H1 (cell line): ENCODE results near the gene RENBP. TPM values are rescaled to one million over a fixed set of nuclear protein-coding genes. Genes with fewer than 3 reads are reported as not detected.

Experiments used
- ASH2L ChIP-seq: fragments of 200-600, 300-600 bp; sonication (generic); IDR thresholded peaks from one replicate; pipeline ENCODE4 v1.7.1; 2017; ENCODE audit warnings: low read length
- BACH1 ChIP-seq: IDR thresholded peaks from 2 replicates; pipeline ENCODE4 v1.6.1; 2012; ENCODE audit warnings: low read length, improper control_type of control experiment
- BCL11A ChIP-seq, 2 experiments: IDR thresholded peaks; one replicate each; pipeline ENCODE4 v1.6.1; 2011; ENCODE audit warnings: low read depth in 2 of 2, low read length in 2 of 2, mild to moderate bottlenecking in 2 of 2
- BRCA1 ChIP-seq: IDR thresholded peaks from 2 replicates; pipeline ENCODE4 v1.6.1; 2012; ENCODE audit warnings: low read depth, low read length, improper control_type of control experiment
- CBX8 ChIP-seq: fragments of 300-800, 300-1000 bp; sonication (generic); IDR thresholded peaks from 2 replicates; pipeline ENCODE4 v1.7.1; 2016; ENCODE audit warnings: low read depth, low read length, borderline replicate concordance
- CHD2 ChIP-seq: IDR thresholded peaks from 2 replicates; pipeline ENCODE4 v1.6.1; 2012; ENCODE audit warnings: low read length, improper control_type of control experiment
- E2F6 ChIP-seq: IDR thresholded peaks from 2 replicates; pipeline ENCODE4 v1.6.1; 2012; ENCODE audit warnings: inconsistent platforms
- EGR1 ChIP-seq: IDR thresholded peaks from 2 replicates; pipeline ENCODE4 v1.6.1; 2011; ENCODE audit warnings: low read depth, low read length, borderline replicate concordance
- FOSL1 ChIP-seq: IDR thresholded peaks from 2 replicates; pipeline ENCODE4 v1.6.1; 2011; ENCODE audit warnings: mild to moderate bottlenecking, low read depth, low read length, moderate library complexity; ENCODE audit not compliant: insufficient read depth
- GABPA ChIP-seq: IDR thresholded peaks from 2 replicates; pipeline ENCODE4 v1.6.1; 2011; ENCODE audit warnings: mild to moderate bottlenecking, low read length, moderate library complexity, borderline replicate concordance; ENCODE audit not compliant: insufficient read depth
- HDAC6 ChIP-seq: IDR thresholded peaks from one replicate; pipeline ENCODE4 v1.7.1; 2012; ENCODE audit warnings: low read depth, mild to moderate bottlenecking, inconsistent platforms, low read length, moderate library complexity
- JUN ChIP-seq: IDR thresholded peaks from 2 replicates; pipeline ENCODE4 v1.6.1; 2011; ENCODE audit warnings: low read depth, mild to moderate bottlenecking, improper control_type of control experiment, low read length
- JUND ChIP-seq: IDR thresholded peaks from 2 replicates; pipeline ENCODE4 v1.6.1; 2011; ENCODE audit warnings: mild to moderate bottlenecking, improper control_type of control experiment, low read length
- KDM4A ChIP-seq: IDR thresholded peaks from one replicate; pipeline ENCODE4 v1.7.1; 2012; ENCODE audit warnings: low read depth, mild to moderate bottlenecking, moderate library complexity, low read length, inconsistent platforms; ENCODE audit not compliant: severe bottlenecking
- KDM5A ChIP-seq: fragments of 200-600 bp; IDR thresholded peaks from 2 replicates; pipeline ENCODE4 v1.7.1; 2012; ENCODE audit warnings: mild to moderate bottlenecking, low read length, inconsistent platforms, mixed read lengths
- MAX ChIP-seq: IDR thresholded peaks from 2 replicates; pipeline ENCODE4 v1.6.1; 2012; ENCODE audit warnings: inconsistent platforms
- NANOG ChIP-seq: IDR thresholded peaks from 2 replicates; pipeline ENCODE4 v1.6.1; 2011; ENCODE audit warnings: low read length, low read depth, mild to moderate bottlenecking, inconsistent platforms; ENCODE audit not compliant: insufficient read depth, poor library complexity, severe bottlenecking
- PHF8 ChIP-seq: fragments of 200-600 bp; sonication (generic); conservative IDR thresholded peaks from 2 replicates; pipeline ENCODE4 v1.7.1; 2012; ENCODE audit warnings: low read depth, mild to moderate bottlenecking, inconsistent platforms, low read length, moderate library complexity
- RNF2 ChIP-seq: fragments of 200-900, 300-1000 bp; sonication (generic); IDR thresholded peaks from 2 replicates; pipeline ENCODE4 v1.7.1; 2016; ENCODE audit warnings: borderline replicate concordance, low read depth, mild to moderate bottlenecking, antibody characterized with exemption, low read length; ENCODE audit not compliant: poor library complexity, severe bottlenecking; ENCODE audit errors: missing control alignments
- SAP30 ChIP-seq: fragments of 300-600 bp; sonication (generic); IDR thresholded peaks from 2 replicates; pipeline ENCODE4 v1.7.1; 2012; ENCODE audit warnings: low read length, moderate library complexity, mild to moderate bottlenecking, inconsistent platforms; ENCODE audit not compliant: insufficient read depth, insufficient replicate concordance
- SIRT6 ChIP-seq: IDR thresholded peaks from one replicate; pipeline ENCODE4 v1.7.1; 2012; ENCODE audit warnings: low read length, inconsistent platforms
- SIX5 ChIP-seq: IDR thresholded peaks from 2 replicates; pipeline ENCODE4 v1.6.1; 2011; ENCODE audit warnings: mild to moderate bottlenecking, low read depth, low read length
- SP4 ChIP-seq: IDR thresholded peaks from 2 replicates; pipeline ENCODE4 v1.6.1; 2012; ENCODE audit warnings: low read length, inconsistent platforms
- ZNF274 ChIP-seq: IDR thresholded peaks from 2 replicates; pipeline ENCODE4 v1.7.0; 2012; ENCODE audit warnings: low read length, borderline replicate concordance; ENCODE audit errors: extremely low read depth
- polyA plus RNA-seq, 7 experiments: library from polyadenylated mRNA; depleted of rRNA in 3 of 7; stranded (reverse) in 5 of 7; unstranded in 2 of 7; fragments of >200 nt in 5 of 7; fragments of 200-250 nt in 2 of 7; gene quantifications; 1 replicate in 5 of 7; 2 replicates in 1 of 7; 4 replicates in 1 of 7; pipeline versions ENCODE4 v1.2.1 to v1.2.3, GENCODE V29; 2011 to 2013; ENCODE audit warnings: missing spikeins in 2 of 7, mixed read lengths in 2 of 7
- total RNA-seq: library from RNA; stranded (reverse); fragmentation: NEBNext Ultra II Directional; extraction: Animal tissue kit (Norgen Biotek cat#: 25700); gene quantifications from 2 replicates; pipeline ENCODE4 v1.2.1, GENCODE V29; 2021

Gene RENBP
- total and polyA plus RNA-seq, 2 of the 8 experiments (the other 6 are each of a cell fraction or from before 2014, with no cell fraction given) = 12.4 to 21.8 TPM

- no peak for TF ChIP-seq SIX5
- no peak for TF ChIP-seq JUN
- TF ChIP-seq CHD2 = no peak
- TF ChIP-seq KDM5A = no peak
- TF ChIP-seq SAP30 = no peak
- peak; percentile 67 for TF ChIP-seq PHF8
- no peak for TF ChIP-seq HDAC6
- no peak; the same call in 1 of the 2 replicates for TF ChIP-seq GABPA
- peak; percentile 21; the same call in 1 of the 2 replicates for TF ChIP-seq MAX
- no peak for TF ChIP-seq BCL11A (IDR thresholded peaks at IDR 0.05; ENCODE audit: low read depth in 2 of 2, low read length in 2 of 2)
- TF ChIP-seq ASH2L = no peak
- no peak for TF ChIP-seq SIRT6
- no peak for TF ChIP-seq ZNF274
- TF ChIP-seq E2F6 = no peak
- no peak for TF ChIP-seq EGR1
- TF ChIP-seq NANOG = no peak
- no peak for TF ChIP-seq KDM4A
- peak; percentile 22; the same call in 1 of the 2 replicates for TF ChIP-seq BACH1
- TF ChIP-seq RNF2 = no peak
- TF ChIP-seq JUND = no peak
- no peak for TF ChIP-seq SP4
- no peak for TF ChIP-seq CBX8
- TF ChIP-seq BRCA1 = no peak
- no peak for TF ChIP-seq FOSL1
These were observed 16.3 kb downstream of the RENBP start (continued) for GRCh38 chrX:153927922-153928760.
